ENCODE measurements around the gene ABHD6.

The ABHD6 gene

GRCh38 chr3:58258392-58259055 lies 20.9 kb downstream of the ABHD6 start:
- Histone ChIP-seq H3K79me2 (ENCODE audit: control insufficient read depth, low read length) (no peaks in the 10 kb centered on the region), H3K27ac (ENCODE audit: low read depth, low read length) (no peak overlapping the region), H3K4me3 (ENCODE audit: low read length) (no peak overlapping the region), H4K20me1 (ENCODE audit: control insufficient read depth, insufficient read depth, low read depth, low read length) (no peaks in the 10 kb centered on the region), H3K27me3 (ENCODE audit: control insufficient read depth, low read length) (no peaks in the 10 kb centered on the region), H3K4me2 (ENCODE audit: low read length) (no peak overlapping the region), H3K9me2 (replicated peaks; ENCODE audit: control insufficient read depth, low read length) (no peaks in the 10 kb centered on the region), H3F3A (ENCODE audit: control insufficient read depth, insufficient read depth) (no peaks in the 10 kb centered on the region), H3K36me3 (ENCODE audit: control insufficient read depth, low read length) (no peaks in the 10 kb centered on the region), H3K9me3 (ENCODE audit: control insufficient read depth, insufficient read depth, low read length) (no peaks in the 10 kb centered on the region), H3K4me1 (ENCODE audit: control insufficient read depth, low read length) (no peaks in the 10 kb centered on the region)
- TF ChIP-seq, protein P1, sequence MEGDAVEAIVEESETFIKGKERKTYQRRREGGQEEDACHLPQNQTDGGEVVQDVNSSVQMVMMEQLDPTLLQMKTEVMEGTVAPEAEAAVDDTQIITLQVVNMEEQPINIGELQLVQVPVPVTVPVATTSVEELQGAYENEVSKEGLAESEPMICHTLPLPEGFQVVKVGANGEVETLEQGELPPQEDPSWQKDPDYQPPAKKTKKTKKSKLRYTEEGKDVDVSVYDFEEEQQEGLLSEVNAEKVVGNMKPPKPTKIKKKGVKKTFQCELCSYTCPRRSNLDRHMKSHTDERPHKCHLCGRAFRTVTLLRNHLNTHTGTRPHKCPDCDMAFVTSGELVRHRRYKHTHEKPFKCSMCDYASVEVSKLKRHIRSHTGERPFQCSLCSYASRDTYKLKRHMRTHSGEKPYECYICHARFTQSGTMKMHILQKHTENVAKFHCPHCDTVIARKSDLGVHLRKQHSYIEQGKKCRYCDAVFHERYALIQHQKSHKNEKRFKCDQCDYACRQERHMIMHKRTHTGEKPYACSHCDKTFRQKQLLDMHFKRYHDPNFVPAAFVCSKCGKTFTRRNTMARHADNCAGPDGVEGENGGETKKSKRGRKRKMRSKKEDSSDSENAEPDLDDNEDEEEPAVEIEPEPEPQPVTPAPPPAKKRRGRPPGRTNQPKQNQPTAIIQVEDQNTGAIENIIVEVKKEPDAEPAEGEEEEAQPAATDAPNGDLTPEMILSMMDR (IDR thresholded peaks at IDR 0.05; ENCODE audit: low read depth, low read length, poor library complexity, severe bottlenecking), result no peak
- no peak for TF ChIP-seq EZH2phosphoT487 (IDR thresholded peaks at IDR 0.05; ENCODE audit: borderline replicate concordance, low read length)

- H3K27ac ChIP-seq (ENCODE audit: low read depth, low read length), result no peak overlapping the region
- no peaks in the 10 kb centered on the region for H3K36me3 ChIP-seq (ENCODE audit: control insufficient read depth, low read length)
- H3K9me3 ChIP-seq (ENCODE audit: control insufficient read depth, insufficient read depth, low read length), result no peaks in the 10 kb centered on the region
- no peaks in the 10 kb centered on the region for H3K27me3 ChIP-seq (ENCODE audit: control insufficient read depth, low read length)
- H3K9me2 ChIP-seq (replicated peaks; ENCODE audit: control insufficient read depth, low read length), result no peaks in the 10 kb centered on the region
- H3K4me1 ChIP-seq (ENCODE audit: control insufficient read depth, low read length), result no peaks in the 10 kb centered on the region
- no peak overlapping the region for H3K4me3 ChIP-seq (ENCODE audit: low read length)
- no peaks in the 10 kb centered on the region for H3F3A ChIP-seq (ENCODE audit: control insufficient read depth, insufficient read depth)
- H3K4me2 ChIP-seq (ENCODE audit: low read length), result no peak overlapping the region
- no peak for TF ChIP-seq EZH2phosphoT487 (IDR thresholded peaks at IDR 0.05; ENCODE audit: borderline replicate concordance, low read length)
- TF ChIP-seq, protein P1 (IDR thresholded peaks at IDR 0.05; ENCODE audit: low read depth, low read length, poor library complexity, severe bottlenecking), result no peak
- H4K20me1 ChIP-seq (ENCODE audit: control insufficient read depth, insufficient read depth, low read depth, low read length), result no peaks in the 10 kb centered on the region
- H3K79me2 ChIP-seq (ENCODE audit: control insufficient read depth, low read length), result no peaks in the 10 kb centered on the region
Measured at GRCh38 chr3:58260261-58260731, 22.7 kb downstream of the ABHD6 start.

GRCh38 chr3:58260733-58261132 lies 23.1 kb downstream of the ABHD6 start:
- Histone ChIP-seq H3K79me2 (ENCODE audit: control insufficient read depth, low read length) (no peaks in the 10 kb centered on the region), H3K36me3 (ENCODE audit: control insufficient read depth, low read length) (no peaks in the 10 kb centered on the region), H3F3A (ENCODE audit: control insufficient read depth, insufficient read depth) (no peaks in the 10 kb centered on the region), H3K4me1 (ENCODE audit: control insufficient read depth, low read length) (no peaks in the 10 kb centered on the region), H3K9me2 (replicated peaks; ENCODE audit: control insufficient read depth, low read length) (no peaks in the 10 kb centered on the region), H4K20me1 (ENCODE audit: control insufficient read depth, insufficient read depth, low read depth, low read length) (no peaks in the 10 kb centered on the region), H3K9me3 (ENCODE audit: control insufficient read depth, insufficient read depth, low read length) (no peaks in the 10 kb centered on the region), H3K27ac (ENCODE audit: low read depth, low read length) (no peak overlapping the region), H3K4me2 (ENCODE audit: low read length) (no peak overlapping the region), H3K27me3 (ENCODE audit: control insufficient read depth, low read length) (no peaks in the 10 kb centered on the region), H3K4me3 (ENCODE audit: low read length) (no peak overlapping the region)
- TF ChIP-seq EZH2phosphoT487 (IDR thresholded peaks at IDR 0.05; ENCODE audit: borderline replicate concordance, low read length), result no peak
- TF ChIP-seq, protein P1 (IDR thresholded peaks at IDR 0.05; ENCODE audit: low read depth, low read length, poor library complexity, severe bottlenecking), result no peak

All from DOHH2 (cell line).